ENCODE data around the gene PSIP1. TPM values are rescaled to one million over a fixed set of nuclear protein-coding genes. Genes with fewer than 3 reads are reported as not detected.
A peak's percentile ranks its signal among the peaks of the same experiment; 100 is the strongest.

PSIP1 gene
- total RNA-seq, 1 donor from 2014 or later, result 115 TPM

DNA sequence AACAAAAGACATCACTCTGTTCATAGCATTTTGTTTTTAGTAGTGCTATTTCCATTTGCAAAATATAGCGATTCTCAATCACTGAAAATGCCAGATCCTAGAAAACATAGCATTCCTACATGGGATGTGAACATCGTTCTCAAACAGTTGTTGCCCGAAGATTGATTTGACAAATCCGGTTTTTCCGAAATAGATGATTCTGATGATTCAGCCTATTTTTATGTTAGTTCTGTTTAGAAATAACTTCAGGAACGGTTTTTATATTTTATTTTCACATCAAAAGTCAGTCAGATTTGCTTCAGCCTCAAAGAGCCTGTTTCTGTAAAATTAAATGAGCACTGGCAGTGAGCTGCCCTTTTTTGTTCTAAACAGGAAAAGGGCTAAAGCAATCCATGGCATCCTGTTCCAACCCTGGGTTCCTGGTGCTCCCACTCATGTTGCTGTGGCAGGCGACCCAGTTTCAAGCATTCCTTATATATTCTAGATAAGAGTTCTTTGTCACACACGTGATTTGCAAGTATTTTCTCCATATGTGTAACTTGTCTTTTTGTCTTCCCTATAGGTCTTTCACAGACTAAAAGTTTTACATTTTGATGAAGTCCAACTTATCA, 14.2 kb upstream of the PSIP1 start:
- no peak for DNase-seq (ENCODE audit: low spot score in 2 of 2)
- no peaks in the 10 kb centered on the region for H3K4me1 ChIP-seq
- H3K4me3 ChIP-seq, result no peak overlapping the region
- TF ChIP-seq, protein P1, sequence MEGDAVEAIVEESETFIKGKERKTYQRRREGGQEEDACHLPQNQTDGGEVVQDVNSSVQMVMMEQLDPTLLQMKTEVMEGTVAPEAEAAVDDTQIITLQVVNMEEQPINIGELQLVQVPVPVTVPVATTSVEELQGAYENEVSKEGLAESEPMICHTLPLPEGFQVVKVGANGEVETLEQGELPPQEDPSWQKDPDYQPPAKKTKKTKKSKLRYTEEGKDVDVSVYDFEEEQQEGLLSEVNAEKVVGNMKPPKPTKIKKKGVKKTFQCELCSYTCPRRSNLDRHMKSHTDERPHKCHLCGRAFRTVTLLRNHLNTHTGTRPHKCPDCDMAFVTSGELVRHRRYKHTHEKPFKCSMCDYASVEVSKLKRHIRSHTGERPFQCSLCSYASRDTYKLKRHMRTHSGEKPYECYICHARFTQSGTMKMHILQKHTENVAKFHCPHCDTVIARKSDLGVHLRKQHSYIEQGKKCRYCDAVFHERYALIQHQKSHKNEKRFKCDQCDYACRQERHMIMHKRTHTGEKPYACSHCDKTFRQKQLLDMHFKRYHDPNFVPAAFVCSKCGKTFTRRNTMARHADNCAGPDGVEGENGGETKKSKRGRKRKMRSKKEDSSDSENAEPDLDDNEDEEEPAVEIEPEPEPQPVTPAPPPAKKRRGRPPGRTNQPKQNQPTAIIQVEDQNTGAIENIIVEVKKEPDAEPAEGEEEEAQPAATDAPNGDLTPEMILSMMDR (IDR thresholded peaks at IDR 0.05), result no peak
- no peaks in the 10 kb centered on the region for H3K27me3 ChIP-seq
- no peaks in the 10 kb centered on the region for H3K36me3 ChIP-seq
- H3K27ac ChIP-seq, result no peak overlapping the region
- no peaks in the 10 kb centered on the region for H3K9me3 ChIP-seq
- intact Hi-C loops (cut with DNase I), result no loop called here

- no peak for DNase-seq (ENCODE audit: low spot score in 2 of 2)
- Histone ChIP-seq H3K27ac (no peak overlapping the region), H3K4me3 (no peak overlapping the region), H3K36me3 (no peaks in the 10 kb centered on the region), H3K9me3 (no peaks in the 10 kb centered on the region), H3K4me1 (no peaks in the 10 kb centered on the region), H3K27me3 (no peaks in the 10 kb centered on the region)
- intact Hi-C loops (cut with DNase I), result no loop called here
- TF ChIP-seq, protein P1 (IDR thresholded peaks at IDR 0.05), result no peak
Measured at GRCh38 chr9:15522130-15522755, 11.5 kb upstream of the PSIP1 start.

- intact Hi-C loops (cut with DNase I), result no loop called here
- Histone ChIP-seq H3K27ac (no peak overlapping the region), H3K36me3 (no peaks in the 10 kb centered on the region), H3K4me3 (no peak overlapping the region), H3K27me3 (no peaks in the 10 kb centered on the region), H3K9me3 (no peaks in the 10 kb centered on the region), H3K4me1 (no peaks in the 10 kb centered on the region)
- TF ChIP-seq, protein P1 (IDR thresholded peaks at IDR 0.05), result no peak
- no peak for DNase-seq (ENCODE audit: low spot score in 2 of 2)
Measured at GRCh38 chr9:15521254-15521653, 10.5 kb upstream of the PSIP1 start.

- H3K27ac ChIP-seq, result no peak overlapping the region
- no peaks in the 10 kb centered on the region for H3K9me3 ChIP-seq
- DNase-seq (ENCODE audit: low spot score in 2 of 2), result no peak
- TF ChIP-seq, protein P1 (IDR thresholded peaks at IDR 0.05), result no peak
- intact Hi-C loops (cut with DNase I), result loop anchor here (10.0 kb wide), 1 partner anchor 85 kb away; no protein-coding TSS in a partner anchor
- H3K4me1 ChIP-seq, result no peaks in the 10 kb centered on the region
- no peak overlapping the region for H3K4me3 ChIP-seq
- H3K36me3 ChIP-seq, result no peaks in the 10 kb centered on the region
- no peaks in the 10 kb centered on the region for H3K27me3 ChIP-seq
Measured at GRCh38 chr9:15519831-15520230, 9.1 kb upstream of the PSIP1 start.

- peak overlapping the region in 1 of 2 donors; percentile 46 for H3K27ac ChIP-seq
- peaks cover 0 to 4% of the 10 kb centered on the region in 2 donors for H3K4me1 ChIP-seq
- H3K36me3 ChIP-seq, result no peaks in the 10 kb centered on the region
- H3K27me3 ChIP-seq, result no peaks in the 10 kb centered on the region
- no peak for DNase-seq (ENCODE audit: low spot score in 2 of 2)
- TF ChIP-seq, protein P1 (IDR thresholded peaks at IDR 0.05), result no peak
- H3K4me3 ChIP-seq, result no peak overlapping the region
- H3K9me3 ChIP-seq, result no peaks in the 10 kb centered on the region
- intact Hi-C loops (cut with DNase I), result loop anchor here (5.0 to 10.0 kb wide), 2 partner anchors 91 to 356 kb away; no protein-coding TSS in a partner anchor
Measured at GRCh38 chr9:15513335-15513734, 2.6 kb upstream of the PSIP1 start.
